Measurements from ENCODE around the gene TSPAN32. TPM values are rescaled to one million over a fixed set of nuclear protein-coding genes. Genes with fewer than 3 reads are reported as not detected.

The TSPAN32 gene
- total RNA-seq, 1 experiment from 2014 or later: not detected

GRCh38 chr11:2287091-2287490 is 14.7 kb upstream of the TSPAN32 start:
- no peak for ATAC-seq
- Histone ChIP-seq H3K4me3 (ENCODE audit: low read depth in 2 of 2, low read length in 2 of 2) (no peak overlapping the region), H3K27me3 (ENCODE audit: control insufficient read depth, insufficient read depth, low read length) (peaks cover 22% of the 10 kb centered on the region), H3K9me3 (ENCODE audit: control insufficient read depth, insufficient read depth, low read depth, low read length) (no peaks in the 10 kb centered on the region), H3K4me1 (ENCODE audit: control insufficient read depth, insufficient read depth, low read length) (peaks cover 9% of the 10 kb centered on the region), H3K36me3 (ENCODE audit: control insufficient read depth, insufficient read depth, low read length) (no peaks in the 10 kb centered on the region), H3K27ac (ENCODE audit: low read length) (no peak overlapping the region)
- ChIA-PET POLR2A (interaction anchor here (0.6 kb wide), 1 partner anchor 138 kb away, joined by 3 read pairs; no protein-coding TSS in a partner anchor), CTCF (interaction anchor here (1.1 kb wide), 1 partner anchor 78 kb away, joined by 3 read pairs; no protein-coding TSS in a partner anchor)
- TF ChIP-seq CTCF (IDR thresholded peaks at IDR 0.05) (no peak), POLR2AphosphoS5 (IDR thresholded peaks at IDR 0.05; ENCODE audit: low read depth, low read length) (no peak), TCF7L2 (IDR thresholded peaks at IDR 0.05; ENCODE audit: low read depth, low read length) (no peak), SIN3A (IDR thresholded peaks at IDR 0.05; ENCODE audit: borderline replicate concordance, insufficient read depth, low read depth, low read length) (no peak), REST (IDR thresholded peaks at IDR 0.05; ENCODE audit: insufficient read depth in 1 of 2, low read depth in 2 of 2, low read length in 1 of 2) (no peak)
- BruUV-seq (replicated peaks): no TSS peak
- intact Hi-C loops (cut with micrococcal nuclease; ENCODE audit: unreplicated experiment) (no loop called here), in situ Hi-C loops (cut with HindIII; ENCODE audit: low pct_unique_long_range_greater_than_20kb, low sequenced_read_pairs) (no loop called here)
- DNase-seq (ENCODE audit: low read depth, low spot score): no peak

GRCh38 chr11:2289350-2289749 is 12.5 kb upstream of the TSPAN32 start:
- intact Hi-C loops (cut with micrococcal nuclease; ENCODE audit: unreplicated experiment) (no loop called here), in situ Hi-C loops (cut with HindIII; ENCODE audit: low pct_unique_long_range_greater_than_20kb, low sequenced_read_pairs) (no loop called here)
- ATAC-seq (no peak), DNase-seq (ENCODE audit: low read depth, low spot score) (no peak)
- Histone ChIP-seq H3K27ac (ENCODE audit: low read length) (no peak overlapping the region), H3K27me3 (ENCODE audit: control insufficient read depth, insufficient read depth, low read length) (peaks cover 4% of the 10 kb centered on the region; the same call in 1 of the 2 replicates), H3K4me1 (ENCODE audit: control insufficient read depth, insufficient read depth, low read length) (peaks cover 9% of the 10 kb centered on the region), H3K4me3 (ENCODE audit: low read depth in 2 of 2, low read length in 2 of 2) (no peak overlapping the region), H3K9me3 (ENCODE audit: control insufficient read depth, insufficient read depth, low read depth, low read length) (no peaks in the 10 kb centered on the region), H3K36me3 (ENCODE audit: control insufficient read depth, insufficient read depth, low read length) (no peaks in the 10 kb centered on the region)
- TF ChIP-seq SIN3A (IDR thresholded peaks at IDR 0.05; ENCODE audit: borderline replicate concordance, insufficient read depth, low read depth, low read length): no peak
- no peak for TF ChIP-seq TCF7L2 (IDR thresholded peaks at IDR 0.05; ENCODE audit: low read depth, low read length)
- no peak for TF ChIP-seq REST (IDR thresholded peaks at IDR 0.05; ENCODE audit: insufficient read depth in 1 of 2, low read depth in 2 of 2, low read length in 1 of 2)
- no peak for TF ChIP-seq POLR2AphosphoS5 (IDR thresholded peaks at IDR 0.05; ENCODE audit: low read depth, low read length)
- no peak for TF ChIP-seq CTCF (IDR thresholded peaks at IDR 0.05)
- ChIA-PET CTCF (interaction anchor here (0.6 to 1.2 kb wide), 2 partner anchors 90 to 130 kb away, joined by 3 read pairs; no protein-coding TSS in a partner anchor), POLR2A (interaction anchor here (0.6 kb wide), 1 partner anchor 478 kb away, joined by 9 read pairs; no protein-coding TSS in a partner anchor)
- no TSS peak for BruUV-seq (replicated peaks)
